Esophagus squamous epithelium (tissue), 5 donors: Measurements from ENCODE around the gene PIEZO1. TPM values are rescaled to one million over a fixed set of nuclear protein-coding genes. Genes with fewer than 3 reads are reported as not detected.

Experiments used
- DNase-seq: peaks from one replicate; lab custom pipeline; 2025; lab: John Stamatoyannopoulos, UW
- H3K27ac ChIP-seq, 4 donors: fragments of 200-600 bp; sonication (generic); one replicate each; pipeline ENCODE4 v1.5.1; 2016 to 2019; ENCODE audit warnings: mild to moderate bottlenecking in 1 of 4
- H3K27me3 ChIP-seq, 4 donors: fragments of 200-600 bp; sonication (generic); 1 replicate in 3 of 4; 2 replicates in 1 of 4; pipeline versions ENCODE4 v1.5.1 to v1.6.0; 2017 to 2021; ENCODE audit warnings: antibody characterized with exemption in 1 of 4
- H3K36me3 ChIP-seq, 3 donors: fragments of 200-600 bp; sonication (generic); one replicate each; pipeline ENCODE4 v1.5.1; 2016 to 2019
- H3K4me1 ChIP-seq, 3 donors: fragments of 200-600 bp; sonication (generic); one replicate each; pipeline ENCODE4 v1.5.1; 2017 to 2019
- H3K4me3 ChIP-seq, 4 donors: fragments of 200-600 bp; sonication (generic); 1 replicate in 3 of 4; 2 replicates in 1 of 4; pipeline ENCODE4 v1.5.1; 2016 to 2019; ENCODE audit warnings: mild to moderate bottlenecking in 2 of 4, moderate library complexity in 1 of 4
- H3K9me3 ChIP-seq, 3 donors: fragments of 200-600 bp; sonication (generic); one replicate each; pipeline ENCODE4 v1.5.1; 2016 to 2019
- CTCF ChIP-seq, 6 experiments: fragments of 450-650 bp in 4 of 6; fragments of 200-600 bp in 2 of 6; sonication (generic) in 2 of 6; IDR thresholded peaks; one replicate each; pipeline ENCODE4 v1.5.1; 2016 to 2019; ENCODE audit warnings: antibody characterized with exemption in 6 of 6, mild to moderate bottlenecking in 4 of 6, moderate library complexity in 4 of 6
- POLR2A ChIP-seq, 4 donors: fragments of 450-650 bp; IDR thresholded peaks; one replicate each; pipeline ENCODE4 v1.6.1; 2017; ENCODE audit warnings: antibody characterized with exemption in 4 of 4, mild to moderate bottlenecking in 4 of 4, moderate library complexity in 3 of 4
- WGBS, 2 donors: methylation state at CpG; one replicate each; pipeline ENCODE4 v1.1.5; 2018; 5-methylcytosine and 5-hydroxymethylcytosine counted together
- intact Hi-C: fragments of 100-400 bp; cut with DNase I; formaldehyde crosslinking; loops from one replicate; pipeline ENCODE4 v1.15.0; 2022
- total RNA-seq, 4 donors: library from RNA; depleted of rRNA; stranded (reverse); fragments of >200 nt; gene quantifications; one replicate each; pipeline ENCODE4 v1.1.0, GENCODE V29; 2016
- donor health status: DM: yes; HTN: yes; CAD: no.

Gene PIEZO1
- total RNA-seq, 4 donors from 2014 or later: 46.0 to 131 (median 103) TPM

GRCh38 chr16:88716201-88716600, 68.8 kb downstream of the PIEZO1 start:
- H3K27me3 ChIP-seq: no peaks in the 10 kb centered on the region
- peaks cover 0 to 5% (median 0%) of the 10 kb centered on the region in 3 donors for H3K4me1 ChIP-seq
- 86% methylated on average over 7 of the region's 15 CpGs; no CpG with 5 or more reads in 1 of the 2 donors for WGBS, 2 donors
- no peak overlapping the region for H3K4me3 ChIP-seq
- DNase-seq: no peak
- no peak overlapping the region for H3K27ac ChIP-seq
- peaks cover 57 to 81% (median 67%) of the 10 kb centered on the region in 3 donors for H3K36me3 ChIP-seq
- H3K9me3 ChIP-seq: no peaks in the 10 kb centered on the region
- intact Hi-C loops: no loop called here
- TF ChIP-seq POLR2A (IDR thresholded peaks at IDR 0.05) (no peak), CTCF (IDR thresholded peaks at IDR 0.05) (no peak)

- no peak for TF ChIP-seq POLR2A (IDR thresholded peaks at IDR 0.05)
- TF ChIP-seq CTCF (IDR thresholded peaks at IDR 0.05): no peak
- peaks cover 0 to 5% (median 0%) of the 10 kb centered on the region in 3 donors for H3K4me1 ChIP-seq
- no peaks in the 10 kb centered on the region for H3K27me3 ChIP-seq
- no peaks in the 10 kb centered on the region for H3K9me3 ChIP-seq
- no peak for DNase-seq
- intact Hi-C loops: no loop called here
- no peak overlapping the region for H3K27ac ChIP-seq
- peaks cover 51 to 75% (median 60%) of the 10 kb centered on the region in 3 donors for H3K36me3 ChIP-seq
- H3K4me3 ChIP-seq: no peak overlapping the region
- WGBS, 2 donors: 95 to 100% methylated on average over 12 to 22 of the region's 57 CpGs
Measured at GRCh38 chr16:88715312-88716190, 69.5 kb downstream of the PIEZO1 start.

GRCh38 chr16:88714420-88715302, 70.4 kb downstream of the PIEZO1 start:
- TF ChIP-seq CTCF (IDR thresholded peaks at IDR 0.05) (no peak), POLR2A (IDR thresholded peaks at IDR 0.05) (no peak)
- no peak for DNase-seq
- WGBS, 2 donors: 80 to 91% methylated on average over 4 to 7 of the region's 42 CpGs
- H3K4me1 ChIP-seq: peaks cover 0 to 5% (median 0%) of the 10 kb centered on the region in 3 donors
- intact Hi-C loops: no loop called here
- no peaks in the 10 kb centered on the region for H3K9me3 ChIP-seq
- H3K4me3 ChIP-seq: no peak overlapping the region
- H3K27me3 ChIP-seq: no peaks in the 10 kb centered on the region
- no peak overlapping the region for H3K27ac ChIP-seq
- H3K36me3 ChIP-seq: peaks cover 42 to 75% (median 52%) of the 10 kb centered on the region in 3 donors

- Histone ChIP-seq H3K27me3 (no peaks in the 10 kb centered on the region), H3K36me3 (peaks cover 33 to 67% (median 43%) of the 10 kb centered on the region in 3 donors), H3K4me1 (peaks cover 0 to 6% (median 0%) of the 10 kb centered on the region in 3 donors), H3K4me3 (no peak overlapping the region), H3K27ac (no peak overlapping the region), H3K9me3 (no peaks in the 10 kb centered on the region)
- TF ChIP-seq CTCF (IDR thresholded peaks at IDR 0.05): no peak
- TF ChIP-seq POLR2A (IDR thresholded peaks at IDR 0.05): no peak
- no peak for DNase-seq
- 80 to 86% methylated on average over 2 to 16 of the region's 30 CpGs for WGBS, 2 donors
- intact Hi-C loops: no loop called here
Measured at GRCh38 chr16:88713568-88714419, 71.2 kb downstream of the PIEZO1 start.
